OCI-M1 (cell line): ENCODE data around the gene NPTX1.

ENCODE experiments used
- DNase-seq: peaks from one replicate; lab custom pipeline; 2025; lab: John Stamatoyannopoulos, UW

Gene NPTX1

DNA sequence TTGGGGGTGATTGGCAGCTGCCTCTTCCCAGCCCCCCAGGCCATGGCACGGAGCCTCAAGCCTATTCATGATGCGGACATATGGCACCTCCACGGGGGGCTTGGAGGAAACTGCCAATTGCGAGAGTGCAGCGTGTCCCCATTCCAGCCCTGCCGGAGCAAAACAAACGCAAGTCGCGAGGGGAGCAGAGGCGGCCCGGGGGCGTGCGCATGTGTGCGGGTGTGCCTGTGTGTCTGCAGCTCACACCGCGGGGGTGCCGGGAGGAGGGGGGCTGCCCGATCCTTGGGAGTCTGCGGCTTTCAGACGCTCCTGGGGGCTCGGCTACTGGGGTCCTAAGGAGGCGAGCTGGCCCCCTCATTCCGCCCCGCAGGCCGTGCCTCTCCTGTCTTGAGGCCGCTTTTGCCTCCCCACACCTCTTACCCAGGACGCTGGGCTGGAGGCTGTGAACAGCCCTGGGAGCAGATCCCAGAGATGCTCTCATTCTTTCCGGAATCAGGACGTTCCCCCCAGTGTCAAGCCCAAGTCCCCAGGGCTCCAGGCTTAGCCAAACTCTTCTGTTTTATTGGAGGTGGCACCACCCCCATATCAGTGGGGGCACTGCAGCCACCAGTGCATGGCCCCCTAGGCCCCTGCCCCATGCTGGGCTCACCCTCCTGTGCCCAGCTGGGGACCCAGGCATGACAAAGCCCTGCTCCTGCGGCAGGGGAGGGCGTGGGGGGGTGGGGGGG is 32.3 kb downstream of the NPTX1 start:
- no peak for DNase-seq

- no peak for DNase-seq
Observed at GRCh38 chr17:80443498-80443897, 32.9 kb downstream of the NPTX1 start.

GRCh38 chr17:80442764-80443163 is 33.6 kb downstream of the NPTX1 start:
- no peak for DNase-seq

GRCh38 chr17:80442323-80442659 is 34.1 kb downstream of the NPTX1 start:
- no peak for DNase-seq

DNA sequence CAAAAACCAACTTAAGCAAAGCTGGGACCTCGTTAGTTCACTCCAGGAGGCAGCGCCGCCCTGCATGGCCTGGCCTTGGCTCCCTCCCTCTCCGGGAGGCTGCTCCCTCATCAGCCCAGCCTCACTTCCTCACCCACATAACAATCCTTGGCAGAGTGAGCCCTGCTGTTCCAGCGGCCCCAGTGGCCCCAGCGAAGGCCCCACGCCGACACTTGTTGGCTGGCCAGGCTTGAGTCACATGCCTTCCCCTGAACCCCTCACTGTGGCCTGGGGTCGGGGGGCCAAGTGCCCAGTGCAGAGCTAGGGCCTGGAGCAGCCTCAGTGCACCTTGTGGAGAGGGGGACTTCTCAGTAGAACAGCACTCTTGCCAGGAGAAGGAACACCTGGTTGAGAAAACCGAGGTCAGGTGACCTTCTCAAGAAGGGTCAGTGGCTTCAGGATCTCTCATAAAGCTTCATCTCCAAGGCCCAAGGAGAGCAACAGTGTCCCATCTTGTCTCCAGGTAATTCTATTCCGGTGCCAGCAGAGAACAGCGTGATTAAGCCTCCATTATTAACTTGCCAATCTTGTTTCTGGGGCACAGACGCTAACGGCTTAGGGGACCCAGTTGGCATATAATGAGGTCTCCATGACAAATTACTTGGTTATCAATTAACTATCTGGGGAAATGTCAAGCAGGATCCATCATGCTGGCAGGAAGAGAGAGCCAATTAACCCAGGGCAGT is 34.6 kb downstream of the NPTX1 start:
- DNase-seq = no peak

DNA sequence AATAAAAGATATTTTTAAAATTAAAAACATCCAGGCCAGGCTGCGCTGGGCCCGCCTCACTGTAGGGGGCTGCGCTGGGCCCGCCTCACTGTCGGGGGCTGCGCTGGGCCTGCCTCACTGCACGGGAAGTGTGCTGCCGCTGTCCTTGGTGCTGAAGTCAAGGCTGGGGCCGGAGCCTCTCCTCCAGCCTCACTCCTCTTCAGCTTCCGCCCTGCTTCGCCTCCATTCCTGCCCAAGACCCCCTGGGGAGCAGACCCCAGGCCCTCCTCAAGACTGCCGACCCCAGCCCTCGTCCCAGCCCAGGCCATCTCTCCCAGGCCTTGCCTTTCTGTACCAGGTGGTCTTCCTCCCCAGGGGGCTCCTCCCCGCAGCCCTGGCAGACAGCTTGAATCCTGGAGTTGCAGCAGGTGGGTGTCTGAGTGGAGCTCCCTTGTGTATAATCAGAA is 35.3 kb downstream of the NPTX1 start:
- peak; percentile 69 for DNase-seq

DNA sequence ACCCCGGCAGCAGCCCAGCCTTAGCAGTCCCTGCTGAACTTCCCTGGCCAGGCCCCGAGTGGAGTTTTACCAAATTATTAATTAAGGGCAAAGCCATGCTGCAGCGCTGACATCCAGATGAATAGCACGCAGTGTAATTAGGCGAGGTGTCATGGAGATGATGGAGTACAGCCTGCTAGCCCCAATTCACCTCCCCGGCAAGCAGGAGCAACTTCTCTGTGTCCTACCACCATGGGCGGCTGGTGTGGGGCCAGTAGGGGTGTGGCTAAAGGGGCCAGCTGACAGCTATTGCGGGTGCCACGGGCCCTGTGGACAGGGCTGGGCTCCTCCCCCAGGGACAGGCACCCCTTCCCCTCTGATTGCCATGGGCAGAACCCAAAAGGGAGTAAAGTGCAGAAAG is 36.9 kb downstream of the NPTX1 start:
- DNase-seq = no peak

GRCh38 chr17:80438806-80439205 is 37.6 kb downstream of the NPTX1 start:
- no peak for DNase-seq

DNA sequence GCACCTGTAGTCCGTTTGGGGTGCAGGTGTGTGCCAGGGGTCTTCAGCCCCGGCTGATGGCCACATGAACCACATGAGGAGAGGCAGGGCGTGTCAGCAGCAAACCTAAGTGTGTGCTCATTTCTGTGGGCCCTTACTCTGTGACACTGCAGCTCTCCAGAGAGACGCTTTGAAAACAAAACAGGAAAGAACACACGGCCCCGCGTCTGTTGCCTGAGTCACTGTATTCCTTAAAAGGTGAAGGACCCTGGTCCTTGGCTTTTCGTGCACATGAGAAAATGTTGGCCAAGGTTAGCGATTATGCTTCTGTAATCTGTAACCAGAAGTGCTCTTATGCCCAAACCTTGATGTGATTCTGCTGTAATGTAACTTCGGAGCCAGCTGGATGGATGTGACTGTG is 38.9 kb downstream of the NPTX1 start:
- no peak for DNase-seq

GRCh38 chr17:80433916-80434666 is 42.3 kb downstream of the NPTX1 start:
- no peak for DNase-seq

DNA sequence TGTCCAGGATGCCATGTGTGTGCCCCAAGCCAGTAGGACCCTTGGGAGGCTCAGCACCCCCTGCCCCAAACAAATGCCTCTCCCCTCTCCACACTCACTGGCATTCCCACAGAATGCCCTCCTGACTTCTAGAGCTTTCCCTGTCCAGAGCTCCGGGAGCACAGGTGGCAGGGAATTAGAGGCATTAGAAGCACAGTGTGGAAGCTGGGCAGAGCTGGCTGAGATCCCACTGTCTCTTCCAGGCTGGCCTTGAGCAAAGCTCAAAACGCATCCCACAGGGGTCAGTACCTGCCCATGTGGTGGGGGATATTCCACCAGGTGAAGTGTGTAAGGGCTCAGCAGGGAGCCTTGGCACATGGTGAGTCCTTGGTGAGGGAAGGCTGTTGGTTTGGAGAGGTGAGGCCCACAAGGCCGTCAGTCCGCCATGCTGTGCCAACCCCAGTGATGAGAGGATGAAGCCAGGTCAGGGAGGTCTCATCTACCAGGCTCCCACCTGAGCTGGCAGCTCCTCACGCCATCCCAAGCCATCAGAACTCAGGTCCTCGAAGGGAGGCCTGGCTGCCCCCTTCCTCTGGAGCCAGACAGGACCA is 43.4 kb downstream of the NPTX1 start:
- no peak for DNase-seq

- DNase-seq = no peak
Observed at GRCh38 chr17:80432350-80432955, 44.0 kb downstream of the NPTX1 start.

DNA sequence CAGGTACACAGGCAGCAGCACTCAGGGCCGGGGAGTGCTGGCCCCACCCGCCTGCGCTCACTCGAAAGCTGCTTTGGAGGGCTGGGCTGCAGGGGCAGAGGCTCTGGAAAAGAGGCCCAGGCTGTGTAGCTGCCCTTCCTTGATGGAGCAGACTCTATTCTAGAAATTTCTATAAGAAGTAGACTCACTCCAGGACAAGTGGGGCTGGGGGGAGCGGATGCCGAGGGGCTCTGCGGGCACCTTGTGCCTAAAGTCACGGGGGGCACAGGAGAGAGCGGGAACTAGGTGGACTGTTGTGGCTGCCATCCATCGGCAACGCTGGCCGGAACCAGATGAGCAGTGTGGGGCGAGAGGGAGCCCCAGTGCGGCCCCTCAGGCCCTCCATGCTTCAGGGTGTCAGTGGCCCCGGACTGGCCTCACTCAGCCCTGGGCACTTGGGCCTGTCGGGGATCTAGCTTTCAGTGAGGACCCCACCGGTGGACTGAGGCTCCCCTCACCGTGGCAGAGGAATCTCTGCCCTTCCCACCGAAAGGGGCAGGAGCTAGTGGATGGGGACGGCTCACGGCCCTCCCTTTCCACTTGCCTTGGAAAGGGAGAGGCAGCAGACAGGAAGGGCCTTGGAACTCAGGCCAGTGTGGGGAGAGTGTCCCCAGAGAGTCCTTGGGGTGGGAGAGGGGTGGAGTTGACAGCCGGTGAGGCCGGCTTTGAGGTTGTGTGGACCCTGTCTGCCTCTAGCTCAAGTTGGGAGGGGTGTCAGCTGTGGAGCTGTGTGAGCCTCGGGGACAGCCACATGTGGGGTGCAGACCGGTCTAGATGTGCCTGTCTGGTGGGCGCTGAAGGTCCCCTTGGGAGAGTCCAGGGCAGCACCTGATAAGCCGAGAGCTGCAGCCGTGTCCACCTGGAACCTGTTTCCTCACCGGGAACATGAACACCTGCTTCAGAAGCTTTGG is 44.9 kb downstream of the NPTX1 start:
- DNase-seq = no peak

- DNase-seq = no peak
Observed at GRCh38 chr17:80430446-80431245, 45.8 kb downstream of the NPTX1 start.

DNA sequence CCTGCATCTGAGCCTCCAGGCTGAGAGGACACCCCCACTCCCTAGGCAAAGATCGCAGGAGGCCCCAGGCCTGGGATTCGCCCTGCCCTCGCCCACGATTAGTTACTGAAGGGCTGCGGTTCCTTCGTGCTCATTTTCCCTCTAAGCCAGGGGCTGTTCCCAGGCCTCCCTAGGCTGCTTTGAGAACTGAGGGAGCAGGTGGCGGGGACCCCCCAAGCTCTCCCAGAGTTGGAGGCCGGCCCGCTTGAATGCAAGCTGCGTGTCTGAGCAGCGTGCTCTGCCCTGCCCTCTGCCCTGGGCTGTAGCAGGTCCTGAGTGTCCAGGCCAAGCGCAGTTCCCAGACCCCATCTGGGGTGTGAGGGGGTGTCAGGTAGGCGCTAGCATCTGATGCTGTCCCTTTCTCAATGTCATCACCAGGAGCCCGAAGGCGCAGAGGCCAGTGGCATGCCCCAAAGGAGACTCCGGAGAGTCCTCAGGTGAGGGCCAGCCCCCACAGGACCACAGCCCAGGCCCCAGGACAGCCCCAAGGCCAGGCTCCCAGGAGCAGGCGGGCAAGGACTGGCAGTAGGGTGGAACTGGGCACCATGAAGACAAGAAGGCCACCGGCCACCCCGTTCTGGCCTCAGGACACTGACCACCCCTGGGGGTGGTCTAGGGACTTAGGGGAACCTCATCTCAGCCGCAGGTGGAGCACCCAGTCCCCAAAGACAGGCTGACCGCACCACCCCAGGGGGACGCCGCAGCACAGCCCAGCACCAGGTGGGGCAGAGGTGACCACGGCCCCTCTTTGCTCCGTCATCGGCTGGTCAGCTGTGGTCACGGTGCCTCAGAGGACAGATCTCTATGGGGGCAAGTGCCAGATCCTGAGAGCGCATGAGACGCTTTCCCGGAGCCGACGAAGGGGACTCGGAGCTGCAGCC is 46.8 kb downstream of the NPTX1 start:
- DNase-seq = no peak

GRCh38 chr17:80428796-80429195 is 47.6 kb downstream of the NPTX1 start:
- no peak for DNase-seq

- no peak for DNase-seq
Observed at GRCh38 chr17:80428363-80428762, 48.0 kb downstream of the NPTX1 start.

GRCh38 chr17:80427366-80428282 is 48.8 kb downstream of the NPTX1 start:
- no peak for DNase-seq
